ENCODE results near the gene ZNF425.
"Not testable (repeated sequence)": the region's sequence is repeated elsewhere in the genome, so short reads cannot be mapped to it uniquely, and the experiment has no call there.

DNA sequence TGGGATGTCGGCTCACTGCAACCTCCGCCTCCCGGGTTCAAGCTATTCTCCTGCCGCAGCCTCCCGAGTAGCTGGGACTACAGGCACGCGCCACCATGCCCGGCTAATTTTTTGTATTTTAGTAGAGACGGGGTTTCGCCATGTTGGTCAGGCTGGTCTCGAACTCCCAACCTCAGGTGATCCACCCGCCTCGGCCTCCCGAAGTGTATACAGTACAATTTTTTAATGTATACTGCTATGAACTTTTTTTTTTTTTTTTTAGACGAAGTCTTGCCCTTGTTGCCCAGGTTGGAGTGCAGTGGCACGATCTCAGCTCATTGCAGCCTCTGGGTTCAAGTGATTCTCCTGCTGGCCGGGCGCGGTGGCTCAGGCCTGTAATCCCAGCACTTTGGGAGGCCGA is 33.9 kb downstream of the ZNF425 start:
- TF ChIP-seq, protein P1, sequence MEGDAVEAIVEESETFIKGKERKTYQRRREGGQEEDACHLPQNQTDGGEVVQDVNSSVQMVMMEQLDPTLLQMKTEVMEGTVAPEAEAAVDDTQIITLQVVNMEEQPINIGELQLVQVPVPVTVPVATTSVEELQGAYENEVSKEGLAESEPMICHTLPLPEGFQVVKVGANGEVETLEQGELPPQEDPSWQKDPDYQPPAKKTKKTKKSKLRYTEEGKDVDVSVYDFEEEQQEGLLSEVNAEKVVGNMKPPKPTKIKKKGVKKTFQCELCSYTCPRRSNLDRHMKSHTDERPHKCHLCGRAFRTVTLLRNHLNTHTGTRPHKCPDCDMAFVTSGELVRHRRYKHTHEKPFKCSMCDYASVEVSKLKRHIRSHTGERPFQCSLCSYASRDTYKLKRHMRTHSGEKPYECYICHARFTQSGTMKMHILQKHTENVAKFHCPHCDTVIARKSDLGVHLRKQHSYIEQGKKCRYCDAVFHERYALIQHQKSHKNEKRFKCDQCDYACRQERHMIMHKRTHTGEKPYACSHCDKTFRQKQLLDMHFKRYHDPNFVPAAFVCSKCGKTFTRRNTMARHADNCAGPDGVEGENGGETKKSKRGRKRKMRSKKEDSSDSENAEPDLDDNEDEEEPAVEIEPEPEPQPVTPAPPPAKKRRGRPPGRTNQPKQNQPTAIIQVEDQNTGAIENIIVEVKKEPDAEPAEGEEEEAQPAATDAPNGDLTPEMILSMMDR (IDR thresholded peaks at IDR 0.05; ENCODE audit: insufficient read depth, low read length, poor library complexity, severe bottlenecking), result not testable (repeated sequence)
- TF ChIP-seq EZH2phosphoT487 (conservative IDR thresholded peaks at IDR 0.05; ENCODE audit: low read length), result not testable (repeated sequence)

Measured in SU-DHL-6 (cell line).